B cell (primary cell): ENCODE data around the gene FOXS1. TPM values are rescaled to one million over a fixed set of nuclear protein-coding genes. Genes with fewer than 3 reads are reported as not detected.

Experiments
- ATAC-seq: fragments of 200-7000 bp; cut with Tn5 transposase; one replicate; pipeline ENCODE4 v1.10.0; 2021; ENCODE audit warnings: low read depth, mild to moderate bottlenecking, moderate number of reproducible peaks, moderate library complexity
- CTCF ChIA-PET: fragments of 350-600 bp; sonication (Branson Sonifier 250); formaldehyde crosslinking; loops from one replicate; lab custom pipeline; 2021; ENCODE audit warnings: antibody characterized with exemption, inconsistent platforms; lab: Charles Lee
- POLR2A ChIA-PET: fragments of 350-600 bp; sonication (Branson Sonifier 250); formaldehyde crosslinking; loops from one replicate; lab custom pipeline; 2021; ENCODE audit warnings: antibody characterized with exemption; lab: Charles Lee
- DNase-seq: peaks from one replicate; pipeline ENCODE4 v3.0.0; 2013
- H2AFZ ChIP-seq: 2 replicates; pipeline ENCODE4 v1.6.1; 2012; ENCODE audit warnings: mild to moderate bottlenecking, low read depth, low read length; ENCODE audit not compliant: insufficient read depth, poor library complexity, severe bottlenecking
- H3K27ac ChIP-seq, 2 donors: 1 replicate in 1 of 2; 2 replicates in 1 of 2; pipeline ENCODE4 v1.5.1; 2012 to 2013; ENCODE audit warnings: low read length in 2 of 2, mild to moderate bottlenecking in 2 of 2, moderate library complexity in 1 of 2
- H3K27me3 ChIP-seq, 4 experiments: fragments of 200-600 bp in 1 of 4; sonication (generic) in 1 of 4; replicated peaks in 1 of 4; 1 replicate in 2 of 4; 2 replicates in 2 of 4; pipeline versions ENCODE4 v1.6.1 to v1.7.0; 2013 to 2016; ENCODE audit warnings: low read length in 3 of 4, mild to moderate bottlenecking in 2 of 4, mixed read lengths in 1 of 4, moderate library complexity in 1 of 4; ENCODE audit not compliant: insufficient read depth in 4 of 4, control insufficient read depth in 3 of 4; ENCODE audit errors: control extremely low read depth in 1 of 4
- H3K36me3 ChIP-seq, 2 experiments: replicated peaks in 1 of 2; 1 replicate in 1 of 2; 2 replicates in 1 of 2; pipeline versions ENCODE4 v1.6.1 to v1.7.1; 2013; ENCODE audit warnings: low read length in 1 of 2; ENCODE audit not compliant: insufficient read depth in 2 of 2, control insufficient read depth in 1 of 2; ENCODE audit errors: control extremely low read depth in 1 of 2, extremely low read depth in 1 of 2
- H3K4me1 ChIP-seq, 2 donors: fragments of 200-600 bp in 1 of 2; sonication (generic) in 1 of 2; 1 replicate in 1 of 2; 2 replicates in 1 of 2; pipeline versions ENCODE4 v1.5.1 to v1.6.1; 2013 to 2017; ENCODE audit warnings: low read length in 2 of 2; ENCODE audit not compliant: control insufficient read depth in 2 of 2, insufficient read depth in 2 of 2
- H3K4me2 ChIP-seq: replicated peaks from 2 replicates; pipeline ENCODE3; 2012; ENCODE audit warnings: mild to moderate bottlenecking, low read depth, low read length; ENCODE audit not compliant: poor library complexity, severe bottlenecking
- H3K4me3 ChIP-seq, 5 experiments: fragments of 200-600 bp in 1 of 5; sonication (generic) in 1 of 5; 1 replicate in 3 of 5; 2 replicates in 2 of 5; pipeline versions ENCODE4 v1.5.1 to v1.7.0; 2011 to 2016; ENCODE audit warnings: low read length in 4 of 5, mild to moderate bottlenecking in 4 of 5, low read depth in 2 of 5, control low read depth in 1 of 5, moderate library complexity in 1 of 5; ENCODE audit not compliant: insufficient read depth in 1 of 5; ENCODE audit errors: control extremely low read depth in 1 of 5, extremely low read depth in 1 of 5
- H3K79me2 ChIP-seq: fragments of 200-600 bp; sonication (generic); one replicate; pipeline ENCODE4 v1.6.0; 2016; ENCODE audit warnings: low read length; ENCODE audit not compliant: control insufficient read depth, insufficient read depth
- H3K9ac ChIP-seq: fragments of 200-600 bp; sonication (generic); 2 replicates; pipeline ENCODE4 v1.6.1; 2017; ENCODE audit warnings: mild to moderate bottlenecking, low read length, moderate library complexity
- H3K9me3 ChIP-seq, 3 donors: one replicate each; pipeline versions ENCODE4 v1.6.1 to v1.7.1; 2013; ENCODE audit warnings: low read length in 2 of 3; ENCODE audit not compliant: control insufficient read depth in 2 of 3, insufficient read depth in 1 of 3; ENCODE audit errors: control extremely low read depth in 1 of 3
- H4K20me1 ChIP-seq: 2 replicates; pipeline ENCODE4 v1.6.0; 2012; ENCODE audit warnings: mild to moderate bottlenecking, low read length; ENCODE audit not compliant: insufficient read depth, control insufficient read depth, poor library complexity, severe bottlenecking
- H3K27ac Mint-ChIP-seq: one replicate; pipeline ENCODE4 v1.8.0; 2021; ENCODE audit warnings: mixed read lengths
- H3K27me3 Mint-ChIP-seq: one replicate; pipeline ENCODE4 v1.8.0; 2021; ENCODE audit warnings: mixed read lengths
- H3K4me1 Mint-ChIP-seq: one replicate; pipeline ENCODE4 v1.8.0; 2021; ENCODE audit warnings: mixed read lengths
- H3K4me3 Mint-ChIP-seq: one replicate; pipeline ENCODE4 v1.8.0; 2021; ENCODE audit warnings: mixed read lengths
- H3K9me3 Mint-ChIP-seq: one replicate; pipeline ENCODE4 v1.8.0; 2022; ENCODE audit warnings: mixed read lengths; ENCODE audit not compliant: insufficient read depth
- EZH2 ChIP-seq: IDR thresholded peaks from 2 replicates; pipeline ENCODE4 v1.6.1; 2012; ENCODE audit warnings: borderline replicate concordance, low read depth, mild to moderate bottlenecking, moderate library complexity, low read length; ENCODE audit not compliant: insufficient read depth, poor library complexity, severe bottlenecking
- WGBS: methylation state at CpG from one replicate; pipeline ENCODE4 v1.1.5; 2013; ENCODE audit warnings: missing lambda C conversion rate; ENCODE audit not compliant: insufficient coverage; 5-methylcytosine and 5-hydroxymethylcytosine counted together
- intact Hi-C: fragments of 100-400 bp; cut with micrococcal nuclease; formaldehyde crosslinking; loops from one replicate; pipeline ENCODE4 v1.10.0; 2022
- polyA plus RNA-seq: library from polyadenylated mRNA; depleted of rRNA; stranded (reverse); fragments of >200 nt; gene quantifications from 2 replicates; pipeline ENCODE4 v1.2.3, GENCODE V29; 2012
- total RNA-seq, 2 donors: library from RNA; stranded (reverse); fragments of 120-200 nt in 1 of 2; gene quantifications; 1 replicate in 1 of 2; 2 replicates in 1 of 2; pipeline versions ENCODE4 v1.2.3 to v1.2.4, GENCODE V29; 2013 to 2022
- TF ChIP-seq, protein P1 (sequence below): fragments of 200-600 bp; IDR thresholded peaks from one replicate; pipeline ENCODE4 v1.8.0; 2022; ENCODE audit warnings: antibody characterized with exemption, mild to moderate bottlenecking

FOXS1 gene
- total and polyA plus RNA-seq, 2 donors (not counting 1 experiment from before 2014, with no cell fraction given): not detected

DNA sequence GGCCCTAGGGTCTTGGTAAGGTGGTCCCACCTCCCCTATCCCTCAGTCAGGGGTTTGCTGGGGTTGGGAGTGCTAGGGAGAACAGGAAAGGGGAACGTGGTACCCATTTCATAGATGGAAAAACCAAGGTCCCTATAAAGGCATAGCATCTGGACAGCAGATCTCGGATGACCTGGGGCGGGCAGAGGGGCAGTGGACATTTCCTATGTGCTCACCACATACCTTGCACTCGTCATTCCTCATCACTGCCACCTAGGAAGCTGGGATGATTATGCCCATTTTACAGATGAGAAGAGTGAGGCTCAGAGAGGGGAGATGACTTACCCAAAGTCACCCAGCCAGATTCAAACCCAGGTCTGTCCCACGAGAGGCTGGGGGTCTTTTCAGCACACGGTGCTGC, 14.2 kb downstream of the FOXS1 start:
- ATAC-seq: no peak
- no peak overlapping the region for H3K9ac ChIP-seq
- no peaks in the 10 kb centered on the region for H4K20me1 ChIP-seq
- no peak overlapping the region for H3K4me2 ChIP-seq
- H3K27ac ChIP-seq: no peak overlapping the region
- H3K27me3 Mint-ChIP-seq: no peaks in the 10 kb centered on the region
- H3K9me3 ChIP-seq: no peaks in the 10 kb centered on the region
- no peak overlapping the region for H2AFZ ChIP-seq
- H3K27ac Mint-ChIP-seq: no peak overlapping the region
- no peaks in the 10 kb centered on the region for H3K9me3 Mint-ChIP-seq
- WGBS: 95% methylated on average over 4 of the region's 6 CpGs
- ChIA-PET CTCF (interaction anchor here (1.0 kb wide), 1 partner anchor 170 kb away, joined by 3 read pairs; no protein-coding TSS in a partner anchor), POLR2A (no interaction called here)
- no peak overlapping the region for H3K4me3 ChIP-seq
- no peaks in the 10 kb centered on the region for H3K36me3 ChIP-seq
- TF ChIP-seq EZH2: no peak
- TF ChIP-seq, protein P1, sequence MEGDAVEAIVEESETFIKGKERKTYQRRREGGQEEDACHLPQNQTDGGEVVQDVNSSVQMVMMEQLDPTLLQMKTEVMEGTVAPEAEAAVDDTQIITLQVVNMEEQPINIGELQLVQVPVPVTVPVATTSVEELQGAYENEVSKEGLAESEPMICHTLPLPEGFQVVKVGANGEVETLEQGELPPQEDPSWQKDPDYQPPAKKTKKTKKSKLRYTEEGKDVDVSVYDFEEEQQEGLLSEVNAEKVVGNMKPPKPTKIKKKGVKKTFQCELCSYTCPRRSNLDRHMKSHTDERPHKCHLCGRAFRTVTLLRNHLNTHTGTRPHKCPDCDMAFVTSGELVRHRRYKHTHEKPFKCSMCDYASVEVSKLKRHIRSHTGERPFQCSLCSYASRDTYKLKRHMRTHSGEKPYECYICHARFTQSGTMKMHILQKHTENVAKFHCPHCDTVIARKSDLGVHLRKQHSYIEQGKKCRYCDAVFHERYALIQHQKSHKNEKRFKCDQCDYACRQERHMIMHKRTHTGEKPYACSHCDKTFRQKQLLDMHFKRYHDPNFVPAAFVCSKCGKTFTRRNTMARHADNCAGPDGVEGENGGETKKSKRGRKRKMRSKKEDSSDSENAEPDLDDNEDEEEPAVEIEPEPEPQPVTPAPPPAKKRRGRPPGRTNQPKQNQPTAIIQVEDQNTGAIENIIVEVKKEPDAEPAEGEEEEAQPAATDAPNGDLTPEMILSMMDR: no peak
- peaks cover 5 to 6% of the 10 kb centered on the region in 2 donors for H3K4me1 ChIP-seq
- H3K4me3 Mint-ChIP-seq: no peak overlapping the region
- peaks cover 10% of the 10 kb centered on the region for H3K4me1 Mint-ChIP-seq
- DNase-seq: no peak
- intact Hi-C loops: no loop called here
- H3K79me2 ChIP-seq: no peaks in the 10 kb centered on the region
- no peaks in the 10 kb centered on the region for H3K27me3 ChIP-seq

DNA sequence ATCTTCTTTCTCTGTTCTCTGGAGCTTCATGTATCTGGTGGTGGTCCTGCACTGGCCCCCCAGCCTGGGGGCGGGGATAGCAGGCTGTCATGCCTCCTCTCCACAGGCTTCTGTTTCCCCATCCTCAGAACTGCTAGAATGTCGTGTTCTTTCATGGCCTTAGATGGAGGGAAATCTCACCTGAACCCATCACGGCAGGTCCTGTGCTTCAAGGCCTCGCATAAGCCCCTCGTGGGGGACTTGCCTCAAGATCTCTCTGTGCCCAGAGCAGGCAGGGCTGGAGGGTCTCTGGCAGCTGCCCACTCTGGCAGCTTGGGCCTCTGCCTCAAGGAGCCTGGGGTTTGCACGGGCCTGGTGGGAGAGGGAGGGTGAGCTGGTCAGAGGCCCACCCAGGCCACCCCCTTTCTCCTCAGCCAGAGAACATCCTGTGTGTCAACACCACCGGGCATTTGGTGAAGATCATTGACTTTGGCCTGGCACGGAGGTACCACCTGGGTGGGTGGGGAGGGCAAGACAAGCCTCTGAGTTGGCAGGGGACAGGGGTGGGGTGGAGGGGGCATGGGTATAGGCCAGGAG, 14.9 kb downstream of the FOXS1 start:
- no peak for ATAC-seq
- Histone ChIP-seq H3K9ac (no peak overlapping the region), H3K36me3 (no peaks in the 10 kb centered on the region), H3K27me3 (no peaks in the 10 kb centered on the region), H3K9me3 (no peaks in the 10 kb centered on the region), H3K4me3 (no peak overlapping the region), H3K4me1 (no peaks in the 10 kb centered on the region), H4K20me1 (no peaks in the 10 kb centered on the region), H3K4me2 (no peak overlapping the region), H3K27ac (no peak overlapping the region), H2AFZ (no peak overlapping the region), H3K79me2 (no peaks in the 10 kb centered on the region)
- ChIA-PET CTCF (interaction anchor here (0.9 to 1.4 kb wide), 3 partner anchors 13 to 46 kb away, joined by 3 to 6 read pairs (median 3); no protein-coding TSS in a partner anchor), POLR2A (no interaction called here)
- 89% methylated on average over 4 of the region's 8 CpGs for WGBS
- Mint-ChIP-seq H3K27me3 (no peaks in the 10 kb centered on the region), H3K4me1 (peaks cover 4% of the 10 kb centered on the region), H3K4me3 (no peak overlapping the region), H3K9me3 (no peaks in the 10 kb centered on the region), H3K27ac (no peak overlapping the region)
- intact Hi-C loops: no loop called here
- DNase-seq: no peak
- no peak for TF ChIP-seq EZH2
- TF ChIP-seq, protein P1: no peak
